GM23338 (cell line): Measurements from ENCODE around the gene NUDT11. TPM values are rescaled to one million over a fixed set of nuclear protein-coding genes. Genes with fewer than 3 reads are reported as not detected.

ENCODE experiments used
- ATAC-seq: fragments of 200-7000 bp; cut with Tn5 transposase; 3 replicates; pipeline ENCODE4 v1.9.1; 2020
- DNase-seq: peaks from one replicate; pipeline ENCODE4 v3.0.0-alpha.2; 2015; ENCODE audit warnings: low spot score
- H2AFZ ChIP-seq: fragments of 200-600 bp; sonication (generic); 2 replicates; pipeline ENCODE4 v1.8.0; 2016; ENCODE audit warnings: antibody characterized with exemption, mild to moderate bottlenecking, moderate library complexity
- H3F3A ChIP-seq: fragments of 200-600 bp; sonication (generic); replicated peaks from 2 replicates; pipeline ENCODE4 v1.8.0; 2017; ENCODE audit warnings: antibody characterized with exemption, mixed run types, low read depth
- H3K27ac ChIP-seq: fragments of 200-600 bp; sonication (generic); 2 replicates; pipeline ENCODE4 v1.6.1; 2016; ENCODE audit warnings: low read depth
- H3K27me3 ChIP-seq: fragments of 200-600 bp; sonication (generic); 2 replicates; pipeline ENCODE4 v1.8.0; 2016; ENCODE audit warnings: mild to moderate bottlenecking, mixed run types, moderate library complexity; ENCODE audit not compliant: insufficient read depth
- H3K36me3 ChIP-seq: fragments of 200-600 bp; sonication (generic); 2 replicates; pipeline ENCODE4 v1.8.0; 2016; ENCODE audit warnings: mild to moderate bottlenecking; ENCODE audit not compliant: insufficient read depth
- H3K4me1 ChIP-seq: fragments of 200-600 bp; sonication (generic); 2 replicates; pipeline ENCODE4 v1.8.0; 2016; ENCODE audit warnings: mild to moderate bottlenecking, moderate library complexity; ENCODE audit not compliant: insufficient read depth
- H3K4me2 ChIP-seq: fragments of 200-600 bp; sonication (generic); 2 replicates; pipeline ENCODE4 v1.7.1; 2017; ENCODE audit warnings: mixed run types
- H3K4me3 ChIP-seq: fragments of 200-600 bp; sonication (generic); 2 replicates; pipeline ENCODE4 v1.6.1; 2016; ENCODE audit warnings: mixed run types
- H3K79me2 ChIP-seq: fragments of 200-600 bp; sonication (generic); replicated peaks from 2 replicates; pipeline ENCODE4 v1.8.0; 2017; ENCODE audit warnings: mild to moderate bottlenecking; ENCODE audit not compliant: insufficient read depth
- H3K9me2 ChIP-seq: fragments of 200-600 bp; sonication (generic); 2 replicates; pipeline ENCODE4 v1.8.0; 2017; ENCODE audit not compliant: insufficient read depth
- H4K20me1 ChIP-seq: fragments of 200-600 bp; sonication (generic); replicated peaks from 2 replicates; pipeline ENCODE4 v1.8.0; 2017; ENCODE audit warnings: mild to moderate bottlenecking; ENCODE audit not compliant: insufficient read depth
- H3K27ac Mint-ChIP-seq: 2 replicates; pipeline ENCODE4 v1.8.0; 2020; ENCODE audit warnings: inconsistent platforms, mild to moderate bottlenecking, moderate library complexity, mixed read lengths
- H3K27me3 Mint-ChIP-seq: 3 replicates; pipeline ENCODE4 v1.8.0; 2022; ENCODE audit warnings: low read depth, mild to moderate bottlenecking, moderate library complexity, mixed read lengths, inconsistent platforms; ENCODE audit not compliant: insufficient read depth, poor library complexity
- H3K36me3 Mint-ChIP-seq: 3 replicates; pipeline ENCODE4 v1.8.0; 2021; ENCODE audit warnings: low read depth, mild to moderate bottlenecking, inconsistent platforms, moderate library complexity, mixed read lengths
- H3K4me1 Mint-ChIP-seq: 3 replicates; pipeline ENCODE4 v1.8.0; 2020; ENCODE audit warnings: mild to moderate bottlenecking, inconsistent platforms, mixed read lengths
- H3K4me3 Mint-ChIP-seq: 3 replicates; pipeline ENCODE4 v1.8.0; 2021; ENCODE audit warnings: moderate library complexity, mild to moderate bottlenecking, inconsistent platforms, mixed read lengths
- H3K9me3 Mint-ChIP-seq: 3 replicates; pipeline ENCODE4 v1.8.0; 2020; ENCODE audit warnings: moderate library complexity, mild to moderate bottlenecking, inconsistent platforms, mixed read lengths
- CREB1 ChIP-seq: fragments of 250-450 bp; sonication (Bioruptor Pico); IDR thresholded peaks from 2 replicates; pipeline ENCODE4 v1.5.0; 2020; ENCODE audit warnings: low read depth, mild to moderate bottlenecking, moderate library complexity
- EZH2 ChIP-seq: fragments of 200-600 bp; sonication (generic); IDR thresholded peaks from one replicate; pipeline ENCODE4 v1.8.0; 2017; ENCODE audit warnings: antibody characterized with exemption, mild to moderate bottlenecking, low read depth; ENCODE audit not compliant: unreplicated experiment
- JUNB ChIP-seq: IDR thresholded peaks from one replicate; pipeline ENCODE4 v1.6.1; 2016; ENCODE audit warnings: antibody characterized with exemption; ENCODE audit not compliant: unreplicated experiment
- NANOG ChIP-seq: IDR thresholded peaks from 2 replicates; pipeline ENCODE4 v1.6.1; 2016; ENCODE audit warnings: antibody characterized with exemption, borderline replicate concordance
- POLR2AphosphoS5 ChIP-seq: IDR thresholded peaks from 2 replicates; pipeline ENCODE4 v1.6.1; 2016; ENCODE audit warnings: antibody characterized with exemption, low read depth
- STAT1 ChIP-seq: IDR thresholded peaks from one replicate; pipeline ENCODE4 v1.6.1; 2016; ENCODE audit warnings: antibody characterized with exemption; ENCODE audit not compliant: unreplicated experiment
- ZNF331 ChIP-seq: fragments of 250-450 bp; sonication (Bioruptor Pico); IDR thresholded peaks from 2 replicates; pipeline ENCODE4 v1.5.0; 2020; ENCODE audit warnings: low read depth, mild to moderate bottlenecking, moderate library complexity
- long read RNA-seq: library from polyadenylated mRNA; unstranded; transcript quantifications from one replicate; pipeline ENCODE4 v2.0.0, GENCODE V29; 2020; ENCODE audit not compliant: unreplicated experiment
- polyA plus RNA-seq: library from polyadenylated mRNA; unstranded; fragments of >200 nt; fragmentation: Nextera tagmentation; extraction: Ambion mirVana; gene quantifications from 2 replicates; pipeline ENCODE4 v1.2.1, GENCODE V29; 2016
- total RNA-seq: library from RNA; depleted of rRNA; stranded (reverse); fragments of >200 nt; shearing (Covaris generic); gene quantifications from 2 replicates; pipeline ENCODE4 v1.2.3, GENCODE V29; 2014; rRNA removed
- TF ChIP-seq, protein P1 (sequence below): IDR thresholded peaks from one replicate; pipeline ENCODE4 v1.6.1; 2018; ENCODE audit warnings: antibody characterized with exemption; ENCODE audit not compliant: unreplicated experiment
- TF ChIP-seq, protein P2 (sequence below), 2 experiments: fragments of 200-600 bp in 1 of 2; sonication (generic) in 1 of 2; conservative IDR thresholded peaks; 2 replicates each; pipeline versions ENCODE4 v1.5.1 to v1.6.1; 2016 to 2017; ENCODE audit warnings: antibody characterized with exemption in 2 of 2, low read depth in 2 of 2, mild to moderate bottlenecking in 2 of 2, moderate library complexity in 1 of 2
- TF ChIP-seq, protein P3 (sequence below): IDR thresholded peaks from 2 replicates; pipeline ENCODE4 v1.6.1; 2016; ENCODE audit warnings: antibody characterized with exemption

The NUDT11 gene
- 39.2 and 52.7 TPM in 2 replicates for total RNA-seq
- polyA plus RNA-seq: 25.0 and 27.5 TPM in 2 replicates
- long read RNA-seq, transcript NUDT11-201 (2 exons, 2,385 nt): major isoform, 32 of 34 reads
- long read RNA-seq, partial matches to known transcripts: 2 of 34 reads
- long read RNA-seq, other reads (novel, unspliced or antisense): 0 of 34 reads

DNA sequence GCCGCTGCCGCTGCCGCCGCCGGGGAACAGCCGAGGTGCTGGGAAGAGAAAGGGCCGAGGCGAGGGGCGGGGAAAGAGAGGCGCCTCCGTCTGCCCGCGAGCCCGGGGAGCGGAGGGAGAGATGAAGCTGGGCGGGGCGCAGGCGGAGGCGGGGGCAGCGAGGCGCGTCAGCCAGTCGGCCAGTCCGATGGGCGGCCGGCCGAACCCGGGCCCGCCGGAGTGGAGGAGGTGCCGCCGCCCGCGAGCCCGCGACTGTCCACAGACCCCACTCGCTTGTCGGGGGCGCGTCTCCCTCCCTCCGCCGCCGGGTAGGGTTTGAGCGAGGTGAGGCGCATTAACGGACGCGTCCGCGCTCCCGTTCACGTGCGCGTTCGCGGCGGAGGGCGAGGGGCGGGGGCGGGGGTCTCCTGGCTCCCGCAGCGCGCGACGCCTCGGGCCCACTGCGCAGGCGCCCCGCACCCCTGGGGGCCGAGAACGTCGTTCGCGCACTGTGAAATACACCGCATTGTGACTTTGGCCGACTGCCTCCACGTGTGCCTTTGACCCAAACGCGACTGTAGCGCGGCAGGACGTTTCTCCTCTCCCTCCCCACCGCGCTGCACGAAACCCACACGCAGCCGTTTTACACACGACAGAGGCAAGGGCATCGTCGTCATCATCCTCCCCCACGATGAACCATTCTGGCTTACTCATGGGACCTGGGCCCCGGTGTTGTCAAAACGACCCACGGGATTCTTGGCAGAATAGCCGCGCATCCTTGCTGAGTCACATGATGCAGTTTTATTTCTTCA is at the start of gene NUDT11:
Gene NUDT11 (minus strand): TSS at position 92 of the 791 bp plus-strand sequence. CDS start 148 bp downstream, outside the sequence.
- H3K9me2 ChIP-seq: no peaks in the 10 kb centered on the region
- H3F3A ChIP-seq: no peaks in the 10 kb centered on the region
- H3K27me3 ChIP-seq: 0 out of 2 replicates have a peak, but pooled peaks cover 6% of the 10 kb centered on the region
- Mint-ChIP-seq H3K4me3 (peak within 1 kb of the TSS; percentile 89), H3K4me1 (peaks cover 11% of the 10 kb centered on the region; the same call in 2 of the 3 replicates), H3K36me3 (peaks cover 3% of the 10 kb centered on the region; the same call in 1 of the 3 replicates), H3K27me3 (no peaks in the 10 kb centered on the region), H3K27ac (peak within 1 kb of the TSS; percentile 91; the same call in 1 of the 2 replicates), H3K9me3 (peaks cover 6% of the 10 kb centered on the region)
- peaks cover 13% of the 10 kb centered on the region; the same call in 1 of the 2 replicates for H3K4me1 ChIP-seq
- peak within 1 kb of the TSS; percentile 85 for H3K4me2 ChIP-seq
- peak within 1 kb of the TSS; percentile 52; the same call in 1 of the 2 replicates for H2AFZ ChIP-seq
- H3K36me3 ChIP-seq: no peaks in the 10 kb centered on the region
- ATAC-seq (peak; percentile 91), DNase-seq (peak; percentile 79)
- peak; percentile 52 for TF ChIP-seq POLR2AphosphoS5
- TF ChIP-seq, protein P1, sequence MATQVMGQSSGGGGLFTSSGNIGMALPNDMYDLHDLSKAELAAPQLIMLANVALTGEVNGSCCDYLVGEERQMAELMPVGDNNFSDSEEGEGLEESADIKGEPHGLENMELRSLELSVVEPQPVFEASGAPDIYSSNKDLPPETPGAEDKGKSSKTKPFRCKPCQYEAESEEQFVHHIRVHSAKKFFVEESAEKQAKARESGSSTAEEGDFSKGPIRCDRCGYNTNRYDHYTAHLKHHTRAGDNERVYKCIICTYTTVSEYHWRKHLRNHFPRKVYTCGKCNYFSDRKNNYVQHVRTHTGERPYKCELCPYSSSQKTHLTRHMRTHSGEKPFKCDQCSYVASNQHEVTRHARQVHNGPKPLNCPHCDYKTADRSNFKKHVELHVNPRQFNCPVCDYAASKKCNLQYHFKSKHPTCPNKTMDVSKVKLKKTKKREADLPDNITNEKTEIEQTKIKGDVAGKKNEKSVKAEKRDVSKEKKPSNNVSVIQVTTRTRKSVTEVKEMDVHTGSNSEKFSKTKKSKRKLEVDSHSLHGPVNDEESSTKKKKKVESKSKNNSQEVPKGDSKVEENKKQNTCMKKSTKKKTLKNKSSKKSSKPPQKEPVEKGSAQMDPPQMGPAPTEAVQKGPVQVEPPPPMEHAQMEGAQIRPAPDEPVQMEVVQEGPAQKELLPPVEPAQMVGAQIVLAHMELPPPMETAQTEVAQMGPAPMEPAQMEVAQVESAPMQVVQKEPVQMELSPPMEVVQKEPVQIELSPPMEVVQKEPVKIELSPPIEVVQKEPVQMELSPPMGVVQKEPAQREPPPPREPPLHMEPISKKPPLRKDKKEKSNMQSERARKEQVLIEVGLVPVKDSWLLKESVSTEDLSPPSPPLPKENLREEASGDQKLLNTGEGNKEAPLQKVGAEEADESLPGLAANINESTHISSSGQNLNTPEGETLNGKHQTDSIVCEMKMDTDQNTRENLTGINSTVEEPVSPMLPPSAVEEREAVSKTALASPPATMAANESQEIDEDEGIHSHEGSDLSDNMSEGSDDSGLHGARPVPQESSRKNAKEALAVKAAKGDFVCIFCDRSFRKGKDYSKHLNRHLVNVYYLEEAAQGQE: no peak
- no peak within 1 kb of the TSS for H3K27ac ChIP-seq
- H3K79me2 ChIP-seq: peaks cover 36% of the 10 kb centered on the region
- H4K20me1 ChIP-seq: peaks cover 8% of the 10 kb centered on the region; the same call in 1 of the 2 replicates
- peak within 1 kb of the TSS; percentile 65 for H3K4me3 ChIP-seq

DNA sequence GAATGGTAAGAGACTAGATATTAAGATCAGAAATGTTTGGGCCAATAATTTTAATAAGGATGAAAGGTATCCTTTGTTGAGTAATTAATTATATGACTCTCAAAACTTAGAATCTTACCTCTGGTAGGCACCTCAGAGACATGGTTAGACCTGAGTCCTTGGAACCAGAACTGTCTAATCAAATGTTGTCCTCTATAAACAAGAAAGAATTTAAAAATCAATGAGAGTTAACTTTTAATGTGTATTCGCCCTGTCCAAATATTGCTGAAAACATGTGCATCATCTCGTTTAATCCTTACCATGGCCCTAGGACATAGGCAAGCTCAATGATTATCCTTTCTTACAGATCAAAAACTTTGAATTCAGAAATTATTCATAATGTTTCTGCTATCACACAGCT is 24.0 kb upstream of the NUDT11 start:
- DNase-seq (no peak), ATAC-seq (no peak)
- no peak overlapping the region for H3K27ac ChIP-seq
- Mint-ChIP-seq H3K27me3 (peaks cover 3% of the 10 kb centered on the region), H3K36me3 (peaks cover 4% of the 10 kb centered on the region; the same call in 1 of the 3 replicates), H3K4me1 (no peaks in the 10 kb centered on the region), H3K4me3 (no peak overlapping the region), H3K27ac (no peak overlapping the region), H3K9me3 (peaks cover 6% of the 10 kb centered on the region; the same call in 2 of the 3 replicates)
- no peaks in the 10 kb centered on the region for H3F3A ChIP-seq
- no peak overlapping the region for H3K4me2 ChIP-seq
- H3K4me1 ChIP-seq: no peaks in the 10 kb centered on the region
- H3K9me2 ChIP-seq: no peaks in the 10 kb centered on the region
- H3K4me3 ChIP-seq: no peak overlapping the region
- no peaks in the 10 kb centered on the region for H3K27me3 ChIP-seq
- H3K36me3 ChIP-seq: no peaks in the 10 kb centered on the region
- no peaks in the 10 kb centered on the region for H3K79me2 ChIP-seq
- H2AFZ ChIP-seq: no peak overlapping the region
- no peaks in the 10 kb centered on the region for H4K20me1 ChIP-seq
- TF ChIP-seq, protein P2, sequence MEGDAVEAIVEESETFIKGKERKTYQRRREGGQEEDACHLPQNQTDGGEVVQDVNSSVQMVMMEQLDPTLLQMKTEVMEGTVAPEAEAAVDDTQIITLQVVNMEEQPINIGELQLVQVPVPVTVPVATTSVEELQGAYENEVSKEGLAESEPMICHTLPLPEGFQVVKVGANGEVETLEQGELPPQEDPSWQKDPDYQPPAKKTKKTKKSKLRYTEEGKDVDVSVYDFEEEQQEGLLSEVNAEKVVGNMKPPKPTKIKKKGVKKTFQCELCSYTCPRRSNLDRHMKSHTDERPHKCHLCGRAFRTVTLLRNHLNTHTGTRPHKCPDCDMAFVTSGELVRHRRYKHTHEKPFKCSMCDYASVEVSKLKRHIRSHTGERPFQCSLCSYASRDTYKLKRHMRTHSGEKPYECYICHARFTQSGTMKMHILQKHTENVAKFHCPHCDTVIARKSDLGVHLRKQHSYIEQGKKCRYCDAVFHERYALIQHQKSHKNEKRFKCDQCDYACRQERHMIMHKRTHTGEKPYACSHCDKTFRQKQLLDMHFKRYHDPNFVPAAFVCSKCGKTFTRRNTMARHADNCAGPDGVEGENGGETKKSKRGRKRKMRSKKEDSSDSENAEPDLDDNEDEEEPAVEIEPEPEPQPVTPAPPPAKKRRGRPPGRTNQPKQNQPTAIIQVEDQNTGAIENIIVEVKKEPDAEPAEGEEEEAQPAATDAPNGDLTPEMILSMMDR (conservative IDR thresholded peaks at IDR 0.05; ENCODE audit: low read depth in 2 of 2): no peak
- TF ChIP-seq STAT1: no peak
- no peak for TF ChIP-seq NANOG
- TF ChIP-seq, protein P3, sequence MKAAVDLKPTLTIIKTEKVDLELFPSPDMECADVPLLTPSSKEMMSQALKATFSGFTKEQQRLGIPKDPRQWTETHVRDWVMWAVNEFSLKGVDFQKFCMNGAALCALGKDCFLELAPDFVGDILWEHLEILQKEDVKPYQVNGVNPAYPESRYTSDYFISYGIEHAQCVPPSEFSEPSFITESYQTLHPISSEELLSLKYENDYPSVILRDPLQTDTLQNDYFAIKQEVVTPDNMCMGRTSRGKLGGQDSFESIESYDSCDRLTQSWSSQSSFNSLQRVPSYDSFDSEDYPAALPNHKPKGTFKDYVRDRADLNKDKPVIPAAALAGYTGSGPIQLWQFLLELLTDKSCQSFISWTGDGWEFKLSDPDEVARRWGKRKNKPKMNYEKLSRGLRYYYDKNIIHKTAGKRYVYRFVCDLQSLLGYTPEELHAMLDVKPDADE: no peak
- TF ChIP-seq CREB1 (CRISPR knock-in tag): no peak
- no peak for TF ChIP-seq POLR2AphosphoS5
- no peak for TF ChIP-seq EZH2
- TF ChIP-seq ZNF331 (CRISPR knock-in tag): no peak
- no peak for TF ChIP-seq JUNB
